H1 (cell line): ENCODE measurements around the gene SMIM24. TPM values are rescaled to one million over a fixed set of nuclear protein-coding genes. Genes with fewer than 3 reads are reported as not detected.

Experiments
- BCL11A ChIP-seq, 2 experiments: IDR thresholded peaks; one replicate each; pipeline ENCODE4 v1.6.1; 2011; ENCODE audit warnings: low read depth in 2 of 2, low read length in 2 of 2, mild to moderate bottlenecking in 2 of 2
- CHD2 ChIP-seq: IDR thresholded peaks from 2 replicates; pipeline ENCODE4 v1.6.1; 2012; ENCODE audit warnings: low read length, improper control_type of control experiment
- GABPA ChIP-seq: IDR thresholded peaks from 2 replicates; pipeline ENCODE4 v1.6.1; 2011; ENCODE audit warnings: mild to moderate bottlenecking, low read length, moderate library complexity, borderline replicate concordance; ENCODE audit not compliant: insufficient read depth
- NANOG ChIP-seq: IDR thresholded peaks from 2 replicates; pipeline ENCODE4 v1.6.1; 2011; ENCODE audit warnings: low read length, low read depth, mild to moderate bottlenecking, inconsistent platforms; ENCODE audit not compliant: insufficient read depth, poor library complexity, severe bottlenecking
- RBBP5 ChIP-seq: IDR thresholded peaks from 2 replicates; pipeline ENCODE4 v1.7.1; 2012; ENCODE audit warnings: low read depth, mild to moderate bottlenecking, inconsistent platforms, low read length, moderate library complexity, borderline replicate concordance
- SP4 ChIP-seq: IDR thresholded peaks from 2 replicates; pipeline ENCODE4 v1.6.1; 2012; ENCODE audit warnings: low read length, inconsistent platforms
- polyA plus RNA-seq, 7 experiments: library from polyadenylated mRNA; depleted of rRNA in 3 of 7; stranded (reverse) in 5 of 7; unstranded in 2 of 7; fragments of >200 nt in 5 of 7; fragments of 200-250 nt in 2 of 7; gene quantifications; 1 replicate in 5 of 7; 2 replicates in 1 of 7; 4 replicates in 1 of 7; pipeline versions ENCODE4 v1.2.1 to v1.2.3, GENCODE V29; 2011 to 2013; ENCODE audit warnings: missing spikeins in 2 of 7, mixed read lengths in 2 of 7
- total RNA-seq: library from RNA; stranded (reverse); fragmentation: NEBNext Ultra II Directional; extraction: Animal tissue kit (Norgen Biotek cat#: 25700); gene quantifications from 2 replicates; pipeline ENCODE4 v1.2.1, GENCODE V29; 2021

SMIM24 gene
- total and polyA plus RNA-seq, 2 of the 8 experiments (the other 6 are each of a cell fraction or from before 2014, with no cell fraction given) = 3.8 to 4.5 TPM

DNA sequence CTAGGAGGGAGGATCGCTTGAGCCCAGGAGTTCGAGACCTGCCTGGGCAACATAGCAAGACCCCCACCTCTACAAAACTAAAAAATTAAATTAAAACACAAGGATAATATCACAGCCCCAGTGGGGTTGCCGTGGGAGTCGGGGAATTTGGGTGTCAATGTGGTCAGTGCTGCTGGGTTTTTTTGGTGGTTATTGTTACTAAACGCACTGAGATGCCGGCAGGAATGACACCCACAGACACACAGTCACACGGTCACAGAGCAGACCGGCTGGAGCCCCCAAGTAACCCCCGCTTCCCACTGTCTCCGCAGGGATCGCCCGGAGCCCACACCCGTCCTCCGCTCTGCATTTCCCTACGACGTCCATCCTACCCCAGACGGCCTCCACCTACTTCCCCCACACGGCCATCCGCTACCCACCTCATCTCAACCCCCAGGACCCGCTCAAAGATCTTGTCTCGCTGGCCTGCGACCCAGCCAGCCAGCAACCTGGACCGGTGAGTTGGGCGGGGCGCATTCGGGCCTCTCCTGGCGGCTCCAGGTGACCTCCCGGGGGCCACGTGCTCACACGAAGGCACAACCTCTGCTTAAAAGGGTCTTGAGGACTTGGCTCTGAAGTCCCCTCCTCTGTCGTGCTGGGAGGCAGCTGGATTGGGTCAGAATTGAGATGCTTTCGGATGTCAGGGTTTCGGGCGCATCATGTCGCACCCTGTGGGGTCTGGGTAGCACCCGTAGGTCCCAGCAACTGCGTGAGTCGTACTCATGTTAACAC, 28.0 kb downstream of the SMIM24 start (continued):
- no peak for TF ChIP-seq BCL11A (IDR thresholded peaks at IDR 0.05; ENCODE audit: low read depth in 2 of 2, low read length in 2 of 2)
- no peak for TF ChIP-seq GABPA
- TF ChIP-seq RBBP5 = no peak
- TF ChIP-seq NANOG = no peak
- TF ChIP-seq CHD2 = no peak
- TF ChIP-seq SP4 = no peak
